Measurements from ENCODE around the gene RENBP.
A peak's percentile ranks its signal among the peaks of the same experiment; 100 is the strongest.
"Not testable (repeated sequence)": the region's sequence is repeated elsewhere in the genome, so short reads cannot be mapped to it uniquely, and the experiment has no call there.

Gene RENBP

DNA sequence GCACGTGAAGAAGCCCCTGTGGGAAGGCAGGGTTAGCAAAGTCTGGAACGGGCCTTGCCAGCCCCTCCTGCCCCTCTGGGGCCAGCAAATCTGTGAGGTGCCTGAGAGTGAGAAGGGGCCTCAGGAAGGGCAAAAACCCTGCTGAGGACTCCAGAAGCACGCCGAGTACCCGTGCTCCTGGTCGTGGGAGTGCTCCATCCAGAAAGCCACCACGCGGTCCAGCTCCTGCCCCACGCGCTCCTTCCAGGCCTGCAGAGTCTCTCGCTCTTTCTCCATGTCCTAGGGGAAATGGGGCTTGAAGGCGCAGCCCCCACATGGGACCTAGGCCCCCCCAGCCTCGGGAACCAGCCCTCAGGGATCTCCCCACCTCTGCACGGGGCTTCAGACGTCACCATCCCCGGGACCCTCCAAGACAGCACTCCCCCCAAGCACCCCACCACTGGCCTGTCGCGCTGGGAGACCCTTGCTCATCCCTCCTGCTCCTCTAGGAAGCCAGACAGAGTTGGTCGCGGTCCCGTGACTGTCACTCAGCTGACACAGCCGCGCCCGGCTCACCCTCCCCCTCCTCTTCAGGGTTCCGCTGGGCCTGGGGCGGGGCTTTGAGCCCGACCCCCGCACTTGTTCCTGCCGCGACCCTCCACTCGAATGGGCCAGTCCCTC, at the start of gene RENBP:
TSS of gene RENBP (minus strand) at position 504 of the 660 bp plus-strand sequence. CDS start at position 471, 33 bp downstream.
- no peak for DNase-seq

DNA sequence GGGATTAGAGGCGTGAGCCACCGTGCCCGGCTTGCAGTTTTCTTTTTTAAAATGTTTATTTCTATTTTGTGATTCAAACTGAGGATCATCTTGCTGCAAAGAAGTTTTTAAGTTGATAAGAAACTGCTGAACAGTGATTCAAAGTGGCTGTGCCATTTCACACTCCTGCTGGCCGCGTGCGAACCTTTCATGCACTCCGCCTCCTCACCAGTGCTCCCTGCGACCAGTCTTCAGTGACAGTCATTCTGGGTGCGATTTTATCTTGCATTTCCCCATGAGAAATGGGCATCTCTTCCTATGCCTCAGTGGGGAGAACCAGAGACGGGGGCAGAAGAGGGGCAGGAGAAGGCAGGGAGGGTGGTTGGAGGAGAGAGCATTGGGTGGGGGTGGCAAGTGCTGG, 49.5 kb upstream of the RENBP start:
- no peak for DNase-seq

DNA sequence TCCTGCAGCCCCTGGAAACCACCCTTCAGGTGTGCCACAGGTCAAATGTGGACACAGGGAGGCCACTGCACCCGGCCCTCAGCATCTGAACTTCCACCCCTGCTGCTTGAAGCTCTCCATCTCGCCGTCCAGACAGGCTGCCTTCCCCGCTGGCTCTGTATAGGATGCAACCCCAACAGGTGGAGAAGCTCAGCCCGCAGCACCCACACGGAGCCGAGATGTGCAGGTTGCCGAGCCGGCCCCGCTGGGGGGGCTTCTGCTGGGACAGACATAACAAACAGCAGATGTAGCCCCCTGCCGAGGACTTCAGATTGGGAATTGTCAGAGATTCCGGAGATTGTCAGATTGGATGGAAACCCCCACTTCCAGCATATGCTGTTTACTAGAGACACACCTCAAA, 48.6 kb upstream of the RENBP start:
- no peak for DNase-seq

DNA sequence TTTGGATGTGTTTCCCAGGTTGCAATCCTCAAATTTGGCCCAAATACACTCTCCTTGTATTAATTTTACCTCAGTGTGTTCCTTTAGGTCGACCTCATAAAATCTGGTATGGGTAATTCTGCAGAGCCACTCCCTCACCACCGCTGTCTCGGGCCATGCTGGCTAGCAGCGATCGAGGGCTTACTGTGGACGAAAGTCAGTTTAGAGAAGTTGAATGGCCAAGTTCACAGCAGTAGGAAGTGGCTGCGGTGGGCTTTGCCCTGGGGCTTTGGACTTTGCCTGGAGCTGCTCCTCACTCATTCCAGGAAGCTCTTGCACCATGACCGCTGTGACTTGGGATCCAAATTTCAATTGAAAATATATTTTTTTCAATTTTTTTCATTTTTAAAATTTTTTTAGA, 47.7 kb upstream of the RENBP start:
- DNase-seq: no peak

DNA sequence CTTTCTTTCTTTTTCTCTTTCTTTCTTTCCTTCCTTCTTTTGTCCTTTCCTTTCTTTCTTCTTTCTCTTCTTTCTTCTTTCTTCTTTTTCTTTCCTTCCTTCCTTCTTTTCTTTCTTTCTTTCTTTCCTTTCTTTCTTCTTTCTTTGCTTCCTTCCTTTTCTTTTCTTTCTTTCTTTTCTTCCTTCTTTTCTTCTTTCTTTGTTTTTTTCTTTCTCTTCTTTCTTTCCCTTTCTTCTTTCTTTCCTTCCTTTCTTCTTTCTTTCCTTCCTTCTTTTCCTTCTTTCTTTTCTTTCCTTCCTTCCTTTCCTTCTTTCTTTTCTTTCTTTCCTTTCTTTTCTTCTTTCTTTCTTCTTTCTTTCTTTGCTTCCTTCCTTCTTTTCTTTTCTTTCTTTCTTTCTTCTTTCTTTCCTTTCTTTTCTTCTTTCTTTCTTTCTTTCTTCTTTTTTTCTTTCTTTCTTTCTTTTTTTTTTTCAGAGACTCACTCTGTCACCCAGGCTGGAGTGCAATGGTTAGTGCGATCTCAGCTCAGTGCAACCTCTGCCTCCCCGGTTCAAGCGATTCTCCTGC, 46.7 kb upstream of the RENBP start:
- no peak for DNase-seq

DNA sequence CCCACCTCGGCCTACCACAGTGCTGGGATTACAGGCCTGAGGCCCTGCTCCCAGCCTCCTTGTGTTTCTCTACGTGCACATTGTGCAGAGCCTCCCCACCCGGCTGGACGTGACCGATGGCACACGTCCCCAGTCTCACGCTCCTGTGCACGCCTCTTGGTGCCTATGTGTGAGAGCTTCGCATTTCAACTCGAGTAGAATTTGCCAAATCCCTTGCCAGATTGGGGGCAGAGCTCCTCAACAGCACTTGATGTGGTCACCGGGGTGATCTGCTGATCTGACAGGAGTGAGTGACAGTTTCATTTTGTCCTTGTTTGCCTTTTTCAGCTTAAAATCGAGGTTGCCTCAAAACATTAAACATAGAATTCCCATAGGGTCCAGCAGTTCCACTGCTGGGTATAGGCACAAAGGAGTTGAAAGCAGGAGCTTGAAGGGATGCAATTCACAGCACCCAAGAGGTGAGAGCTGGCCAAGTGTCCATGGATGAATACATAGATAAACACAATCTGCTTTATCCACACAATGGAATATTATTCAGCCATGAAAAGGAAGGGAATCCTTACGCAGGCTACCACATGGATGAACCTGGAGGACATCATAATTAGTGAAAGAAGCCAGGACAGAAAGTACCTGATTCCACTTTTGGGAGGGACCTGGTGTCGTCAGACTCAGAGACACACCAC, 45.7 kb upstream of the RENBP start:
- DNase-seq: no peak

DNA sequence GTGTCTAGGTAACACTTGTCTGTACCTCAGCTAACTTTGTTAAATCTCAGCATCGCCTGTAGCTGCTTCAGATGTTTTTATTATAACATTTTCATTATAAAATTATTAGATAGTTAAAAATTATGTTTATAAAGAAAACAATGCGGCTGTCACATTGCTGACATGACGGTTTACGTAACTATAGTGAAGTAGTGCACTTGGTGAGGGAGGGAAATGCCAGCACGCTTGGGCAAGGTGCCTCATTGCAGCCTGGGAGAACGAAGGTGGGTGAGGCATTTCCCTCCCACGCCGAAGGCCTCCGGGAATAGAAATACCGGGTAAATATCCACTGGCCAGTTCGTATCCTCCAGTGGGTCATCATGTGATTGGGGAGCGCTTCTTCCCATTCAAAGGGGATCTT, 44.0 kb upstream of the RENBP start:
- no peak for DNase-seq

DNA sequence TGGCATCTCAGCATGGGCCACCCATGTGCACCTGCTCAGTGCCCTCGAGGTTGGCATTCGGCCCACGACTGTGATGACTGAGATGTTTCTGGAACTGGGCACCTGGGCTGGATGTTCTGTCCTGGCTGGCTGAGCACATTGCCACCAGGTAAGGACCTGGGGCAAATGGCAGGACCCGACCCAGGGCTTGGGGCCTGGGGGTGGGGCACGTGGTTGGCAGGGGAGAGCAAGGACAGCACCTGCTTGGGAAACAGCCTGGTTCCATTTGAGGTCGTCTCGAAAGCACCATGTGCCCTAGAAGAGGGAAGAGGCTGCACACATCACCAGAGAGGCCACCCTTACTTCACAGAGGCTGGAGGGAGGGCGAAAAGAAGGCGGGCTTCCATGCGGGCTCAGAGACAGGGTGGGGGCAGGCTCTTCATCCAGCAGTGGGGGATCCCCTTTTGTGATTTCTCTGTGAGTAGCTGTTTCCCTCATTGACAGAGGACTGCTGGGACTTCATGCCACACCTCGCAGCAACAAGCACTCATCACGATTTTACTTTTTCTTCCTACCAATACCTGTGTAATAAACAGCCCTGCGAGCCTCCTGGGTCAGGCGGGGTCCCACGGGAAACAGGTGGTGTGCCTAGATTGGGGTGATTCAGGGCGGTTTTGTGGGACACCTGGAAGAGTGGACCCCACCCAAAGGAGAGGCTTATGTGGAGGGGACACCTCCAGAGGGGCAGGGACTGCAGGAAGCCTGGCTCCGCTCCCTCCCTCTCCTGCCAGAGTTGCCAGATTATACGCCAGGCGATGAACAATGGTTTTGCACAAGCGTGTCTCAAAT, 40.1 kb upstream of the RENBP start:
- no peak for DNase-seq

DNA sequence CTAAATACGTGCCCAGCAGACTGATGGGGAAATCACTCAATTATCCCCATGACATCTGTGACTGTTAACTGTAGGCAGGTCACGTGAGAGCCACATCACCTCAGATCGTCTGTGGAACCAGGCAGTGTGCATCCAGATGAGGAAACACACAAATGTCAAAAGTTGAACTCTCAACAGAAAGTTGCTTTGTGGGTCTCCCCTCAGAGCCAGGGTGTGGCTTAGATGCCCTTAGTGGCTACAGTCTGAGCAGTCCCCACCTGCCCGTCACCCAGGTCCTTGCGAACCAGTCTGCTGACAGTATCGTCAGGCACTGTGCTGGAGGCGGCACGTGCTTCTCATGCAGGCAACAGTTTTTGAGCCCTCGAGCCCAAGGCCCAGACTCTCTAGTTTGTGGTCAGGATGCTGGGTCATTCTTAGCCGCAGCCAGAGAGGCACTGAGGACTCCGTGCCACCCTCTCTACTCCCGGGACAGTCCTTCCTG, 38.9 kb upstream of the RENBP start:
- DNase-seq: no peak

DNA sequence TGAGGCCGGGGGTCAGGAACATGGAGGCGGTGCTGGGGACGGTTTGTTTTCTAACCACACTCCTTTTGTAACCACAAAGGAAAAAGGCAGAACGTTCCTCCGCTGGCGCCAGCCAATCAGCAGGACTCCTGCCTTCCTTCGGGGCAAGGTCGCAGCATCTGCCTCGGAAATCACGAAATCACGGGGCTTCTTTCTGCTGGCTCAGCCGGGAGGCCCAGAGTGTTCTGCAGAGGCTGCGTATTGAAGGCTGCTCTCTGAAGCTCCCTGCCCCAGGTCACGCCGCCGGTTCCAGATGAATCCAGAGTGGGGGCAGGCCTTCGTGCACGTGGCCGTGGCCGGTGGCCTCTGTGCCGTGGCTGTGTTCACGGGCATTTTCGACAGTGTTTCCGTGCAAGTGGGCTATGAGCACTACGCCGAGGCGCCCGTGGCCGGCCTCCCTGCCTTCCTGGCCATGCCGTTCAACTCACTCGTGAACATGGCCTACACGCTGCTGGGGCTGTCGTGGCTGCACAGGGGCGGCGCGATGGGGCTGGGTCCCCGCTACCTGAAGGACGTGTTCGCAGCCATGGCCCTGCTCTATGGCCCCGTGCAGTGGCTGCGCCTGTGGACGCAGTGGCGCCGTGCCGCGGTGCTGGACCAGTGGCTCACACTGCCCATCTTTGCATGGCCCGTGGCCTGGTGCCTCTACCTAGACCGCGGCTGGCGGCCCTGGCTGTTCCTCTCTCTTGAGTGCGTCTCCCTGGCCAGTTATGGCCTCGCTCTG, 37.5 kb upstream of the RENBP start:
- peak; percentile 74 for DNase-seq

DNA sequence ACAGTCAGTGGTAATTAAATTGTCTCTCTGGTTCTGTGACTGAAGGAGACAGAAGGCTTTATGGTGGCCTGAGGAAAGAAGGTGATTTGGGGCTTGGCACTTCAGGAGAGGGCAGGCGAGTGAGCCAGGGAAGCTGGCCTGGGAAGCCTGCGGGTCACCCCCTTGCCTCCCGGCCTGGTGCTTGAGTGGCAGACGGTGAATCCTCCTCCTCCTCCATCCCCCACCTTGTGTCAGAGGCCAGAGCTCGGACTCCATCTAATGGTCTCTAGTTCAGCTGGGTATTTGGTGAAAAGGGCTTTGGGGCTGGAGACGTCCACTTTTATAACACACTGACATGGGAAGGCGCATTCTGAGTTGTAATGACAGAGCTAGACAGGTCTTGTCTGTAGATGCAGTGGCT, 36.8 kb upstream of the RENBP start:
- no peak for DNase-seq

DNA sequence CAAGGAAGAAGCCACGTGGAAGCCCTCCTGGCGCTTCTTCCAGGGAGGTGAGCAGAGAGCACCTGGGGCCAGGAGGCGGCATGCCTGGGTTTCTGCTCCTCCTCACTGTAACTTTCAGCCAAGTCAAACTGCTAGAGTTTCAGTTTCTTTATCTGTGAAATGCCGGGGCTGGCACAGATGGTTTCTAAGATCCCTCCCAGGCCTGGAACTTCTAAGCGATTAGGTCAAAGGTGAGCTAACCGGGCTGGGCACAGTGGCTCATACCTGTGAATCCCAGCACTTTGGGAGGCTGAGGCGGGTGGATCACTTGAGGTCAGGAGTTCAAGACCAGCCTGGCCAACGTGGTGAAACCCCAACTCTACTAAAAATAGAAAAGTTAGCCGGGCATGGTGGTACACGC, 36.0 kb upstream of the RENBP start:
- not testable (repeated sequence) for DNase-seq

DNA sequence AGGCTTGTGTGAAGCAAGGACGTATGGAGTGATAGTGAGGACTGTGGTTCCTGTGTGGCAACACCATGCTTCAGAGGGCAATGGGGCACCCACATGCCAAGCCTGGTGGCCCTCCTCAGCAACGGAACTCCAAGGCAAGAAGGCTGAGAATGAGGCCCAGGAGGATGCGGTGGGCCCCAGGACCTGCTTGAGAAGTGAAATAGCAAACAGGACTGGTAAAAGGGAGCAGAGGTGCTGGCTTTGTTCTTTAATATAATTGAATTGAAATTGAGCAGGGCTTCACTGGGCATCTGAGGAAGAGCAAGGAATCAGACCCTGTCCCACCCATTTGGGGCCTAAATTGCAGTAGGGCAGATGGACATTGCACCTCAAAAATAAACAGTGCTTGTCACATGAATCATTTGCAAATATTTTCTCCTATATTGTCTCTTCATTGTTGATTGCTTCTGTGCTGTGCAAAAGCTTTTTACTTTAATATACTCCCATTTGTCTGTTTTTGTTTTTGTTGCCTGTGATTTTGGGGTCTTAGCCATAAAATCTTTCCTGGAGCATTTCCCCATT, 30.4 kb upstream of the RENBP start:
- DNase-seq: no peak

DNA sequence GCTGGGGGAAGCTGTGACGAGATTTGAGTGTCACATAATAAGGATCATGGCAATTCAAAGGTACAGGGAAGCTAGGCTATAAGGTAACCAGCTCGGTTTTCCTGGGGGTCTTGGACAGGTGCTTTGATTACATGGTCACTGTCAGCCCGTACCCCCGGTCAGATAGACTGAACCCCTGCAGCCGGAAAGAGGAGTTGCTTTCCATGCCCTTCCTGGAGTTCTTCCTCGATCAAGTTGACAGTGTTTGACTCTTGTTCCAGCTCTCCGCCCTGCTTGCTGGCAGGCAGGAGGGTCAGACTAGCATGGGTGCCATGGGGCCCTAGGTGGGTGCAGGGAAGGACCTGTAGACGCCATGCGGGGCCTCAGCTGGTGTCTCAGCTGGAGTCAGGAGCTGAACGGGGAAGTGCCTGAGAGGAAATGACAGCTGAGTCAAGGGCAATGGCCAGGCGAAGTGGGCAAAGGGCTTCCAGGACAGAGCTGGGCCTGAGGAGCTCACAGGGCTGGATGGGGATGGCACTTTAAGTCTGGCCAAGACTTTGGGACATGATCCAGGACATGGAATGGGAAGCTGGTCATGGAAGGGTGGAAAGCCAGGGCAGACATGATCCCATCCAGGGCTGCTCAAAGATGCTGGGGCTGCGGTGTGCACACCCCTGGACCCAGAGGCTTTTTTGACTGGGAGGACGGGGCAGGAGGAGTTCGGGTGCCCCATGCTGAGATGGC, 29.7 kb upstream of the RENBP start:
- no peak for DNase-seq

DNA sequence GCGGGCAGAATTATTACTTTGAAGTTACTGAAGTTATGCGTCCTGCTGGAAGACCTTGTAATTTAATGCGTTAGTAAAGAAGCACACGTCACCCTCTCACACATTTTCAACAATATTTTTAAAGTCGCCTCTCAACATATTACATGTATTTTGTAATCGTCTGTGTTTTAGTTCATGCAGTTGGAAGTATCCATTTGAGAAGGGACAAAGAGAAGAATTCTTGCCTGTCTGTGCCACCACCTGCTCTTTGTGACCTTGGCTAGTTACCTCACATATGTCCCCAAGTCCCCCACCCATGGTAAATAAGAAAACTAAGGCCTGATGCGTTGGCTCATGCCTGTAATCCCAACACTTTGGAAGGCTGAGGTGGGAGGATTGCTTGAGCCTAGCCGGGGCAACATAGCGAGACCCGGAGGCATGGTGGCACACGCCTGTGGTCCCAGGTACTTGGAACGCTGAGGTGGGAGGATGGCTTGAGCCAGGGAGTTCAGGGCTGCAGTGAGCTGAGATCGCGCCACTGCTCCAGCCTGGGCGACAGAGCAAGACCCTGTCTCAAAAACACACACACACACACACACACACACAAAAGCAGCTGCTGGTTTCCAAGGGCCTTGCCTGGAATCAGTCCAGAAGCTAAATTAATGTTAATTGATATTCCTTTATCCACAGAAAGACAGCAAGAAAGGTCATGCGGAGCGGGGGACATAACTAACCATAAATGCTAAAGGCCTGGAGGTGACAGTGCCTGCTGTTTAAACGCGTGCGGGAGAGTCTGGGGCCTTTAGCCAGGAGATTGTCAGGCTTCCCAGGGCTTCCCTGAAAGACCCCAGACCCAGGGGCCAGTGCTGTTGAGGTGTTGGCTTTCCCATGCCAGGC, 28.9 kb upstream of the RENBP start:
- no peak for DNase-seq

DNA sequence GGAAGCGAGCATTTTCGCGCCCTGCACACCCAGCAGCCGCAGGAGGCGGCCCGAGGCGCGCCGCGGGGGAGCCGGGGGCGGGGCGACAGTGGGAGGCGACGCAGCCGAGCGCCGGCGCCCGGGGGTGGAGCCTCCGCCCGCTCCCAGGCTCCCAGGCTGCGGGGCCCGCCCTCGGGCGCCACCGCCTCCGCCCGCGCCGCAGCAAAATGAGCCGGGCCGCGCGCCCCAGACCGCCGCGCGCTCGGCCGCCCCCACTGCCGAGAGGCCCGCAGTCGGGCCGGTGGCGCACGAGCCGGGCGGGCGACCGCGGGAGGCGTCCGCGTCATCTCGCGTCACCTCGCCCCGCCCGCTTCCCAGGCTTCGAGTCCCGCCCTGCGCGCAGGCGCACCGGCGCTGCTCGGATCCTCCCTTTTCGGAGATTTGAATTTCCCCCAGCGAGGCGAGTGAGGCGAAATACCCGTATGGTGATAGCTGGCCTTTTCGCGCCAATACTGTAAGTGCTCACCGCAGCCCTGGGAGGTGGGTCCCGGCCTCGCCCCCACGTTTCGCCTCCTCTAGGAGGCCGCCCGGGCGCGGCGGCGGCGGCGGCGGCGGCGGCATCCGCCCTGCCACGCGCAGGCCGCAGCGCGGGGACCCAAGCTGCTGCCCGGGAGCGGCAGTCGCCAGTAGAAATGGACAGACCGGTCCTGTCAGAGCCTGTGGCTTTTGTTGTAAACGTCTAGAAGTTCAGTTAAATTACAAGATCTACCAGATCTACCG, 28.1 kb upstream of the RENBP start, which contains the start of gene TMEM187:
TSS of gene TMEM187 (plus strand) at position 387 of the 759 bp plus-strand sequence. CDS start 9,309 bp downstream, outside the sequence.
- DNase-seq: peak; percentile 86

DNA sequence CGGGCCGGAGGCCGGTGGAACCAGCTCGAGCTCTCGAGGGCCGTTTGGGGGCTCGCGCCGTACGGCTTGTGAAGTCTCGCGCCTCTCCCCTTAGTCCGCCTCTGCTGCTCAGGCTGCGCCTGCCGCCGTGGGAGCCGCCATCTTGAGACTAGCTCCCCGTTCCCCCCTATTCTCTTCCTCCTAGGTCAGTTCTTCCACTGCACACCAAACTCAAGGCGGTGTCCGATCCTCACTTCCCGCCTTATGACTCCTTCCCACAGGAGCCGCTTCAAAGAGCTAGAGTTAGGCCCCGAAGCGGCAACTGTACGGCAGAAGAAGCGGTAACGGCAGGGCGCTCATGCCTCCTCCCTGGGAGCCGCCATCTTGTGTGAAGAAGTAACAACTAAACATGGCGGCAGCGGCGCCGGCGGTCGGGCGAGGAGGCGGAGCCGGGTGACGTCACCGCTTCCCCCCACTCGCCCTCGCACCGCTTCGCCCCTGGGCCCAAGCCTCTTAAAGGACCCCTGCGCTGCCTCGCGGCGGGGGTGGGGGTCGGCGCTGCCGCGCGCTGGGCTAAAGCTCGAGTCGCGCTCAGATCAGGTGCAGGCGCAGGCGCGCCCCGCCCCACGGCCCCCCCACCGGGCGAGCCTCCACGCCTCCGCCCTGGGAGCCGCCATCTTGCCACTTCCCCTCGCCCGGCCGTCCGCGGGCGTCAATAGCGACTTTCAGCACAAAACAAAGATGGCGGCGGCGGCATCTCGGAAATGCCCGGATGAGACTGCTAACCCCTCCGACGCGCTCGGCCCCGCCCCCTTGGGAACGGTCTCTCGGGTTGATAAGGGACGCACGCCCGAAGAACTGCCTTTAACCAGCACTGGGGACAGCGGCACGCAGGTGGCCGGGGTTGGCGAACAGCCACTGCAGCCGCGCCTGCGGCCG, 27.3 kb upstream of the RENBP start, which contains the start of gene HCFC1:
TSS of gene HCFC1 (minus strand) at position 369 of the 918 bp plus-strand sequence. CDS start 978 bp downstream, outside the sequence.
- DNase-seq: peak; percentile 92

DNA sequence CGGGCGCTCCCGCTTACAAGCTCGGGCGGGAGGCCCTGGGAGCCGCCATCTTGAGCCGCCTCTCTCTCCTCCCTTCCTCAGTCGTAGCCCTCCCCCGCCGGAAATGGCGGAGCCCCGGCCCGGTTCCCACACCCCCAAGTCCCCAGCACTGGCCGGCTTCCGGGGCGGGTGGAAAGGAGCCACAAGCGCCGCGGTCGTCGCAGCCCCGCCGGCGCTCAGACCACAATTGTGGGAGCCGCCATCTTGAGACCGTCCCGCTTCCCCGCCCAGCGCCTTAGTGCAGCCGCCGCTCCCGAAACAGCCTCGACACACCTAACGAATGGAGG, 26.6 kb upstream of the RENBP start:
- peak; percentile 68 for DNase-seq

Data from GDM1 (cell line).